CD4-positive, alpha-beta T cell (primary cell): ENCODE results near the gene NDOR1. TPM values are rescaled to one million over a fixed set of nuclear protein-coding genes. Genes with fewer than 3 reads are reported as not detected.

Experiments used
- ATAC-seq: fragments of 200-7000 bp; cut with Tn5 transposase; one replicate; pipeline ENCODE4 v1.10.0; 2022; ENCODE audit warnings: mild to moderate bottlenecking; ENCODE audit not compliant: poor library complexity
- CTCF ChIA-PET: fragments of 350-600 bp; sonication (Branson Sonifier 250); formaldehyde crosslinking; loops from one replicate; lab custom pipeline; 2021; ENCODE audit warnings: antibody characterized with exemption, inconsistent platforms; lab: Charles Lee
- POLR2A ChIA-PET: fragments of 350-600 bp; sonication (Branson Sonifier 250); formaldehyde crosslinking; loops from one replicate; lab custom pipeline; 2021; ENCODE audit warnings: antibody characterized with exemption, inconsistent platforms; lab: Charles Lee
- DNase-seq, 14 experiments: peaks; one replicate each; pipeline ENCODE4 v3.0.0-alpha.2; 2013 to 2020; ENCODE audit warnings: mixed read lengths in 2 of 14
- H3K27ac ChIP-seq, 2 donors: one replicate each; pipeline versions ENCODE4 v1.5.1 to v1.7.0; 2013; ENCODE audit warnings: low read length in 2 of 2, low read depth in 1 of 2, mild to moderate bottlenecking in 1 of 2
- H3K27me3 ChIP-seq, 2 experiments: 1 replicate in 1 of 2; 2 replicates in 1 of 2; pipeline versions ENCODE4 v1.6.1 to v1.7.0; 2013; ENCODE audit warnings: low read length in 2 of 2, control low read depth in 1 of 2, mild to moderate bottlenecking in 1 of 2, moderate library complexity in 1 of 2; ENCODE audit not compliant: insufficient read depth in 2 of 2, control insufficient read depth in 1 of 2
- H3K36me3 ChIP-seq: one replicate; pipeline ENCODE4 v1.6.1; 2013; ENCODE audit warnings: low read length, control low read depth; ENCODE audit not compliant: insufficient read depth
- H3K4me1 ChIP-seq: one replicate; pipeline ENCODE4 v1.6.1; 2013; ENCODE audit warnings: low read length, control low read depth; ENCODE audit not compliant: insufficient read depth
- H3K4me3 ChIP-seq: one replicate; pipeline ENCODE4 v1.5.1; 2013; ENCODE audit warnings: mild to moderate bottlenecking, low read length, moderate library complexity
- H3K9me3 ChIP-seq, 2 experiments: 1 replicate in 1 of 2; 2 replicates in 1 of 2; pipeline versions ENCODE4 v1.6.1 to v1.7.0; 2013; ENCODE audit warnings: low read length in 2 of 2, mild to moderate bottlenecking in 2 of 2, control low read depth in 1 of 2, moderate library complexity in 1 of 2; ENCODE audit not compliant: control insufficient read depth in 1 of 2, insufficient read depth in 1 of 2
- H3K27ac Mint-ChIP-seq: one replicate; pipeline ENCODE4 v1.8.0; 2020; ENCODE audit warnings: mixed read lengths
- H3K27me3 Mint-ChIP-seq: one replicate; pipeline ENCODE4 v1.8.0; 2021; ENCODE audit warnings: mixed read lengths
- H3K36me3 Mint-ChIP-seq: one replicate; pipeline ENCODE4 v1.8.0; 2021; ENCODE audit warnings: low read depth, mixed read lengths
- H3K4me1 Mint-ChIP-seq: one replicate; pipeline ENCODE4 v1.8.0; 2021; ENCODE audit warnings: low read depth, mixed read lengths
- H3K4me3 Mint-ChIP-seq: one replicate; pipeline ENCODE4 v1.8.0; 2020; ENCODE audit warnings: mild to moderate bottlenecking, mixed read lengths
- H3K9me3 Mint-ChIP-seq: one replicate; pipeline ENCODE4 v1.8.0; 2020; ENCODE audit warnings: mixed read lengths
- CTCF ChIP-seq: fragments of 200-600 bp; IDR thresholded peaks from one replicate; pipeline ENCODE4 v1.8.0; 2022; ENCODE audit warnings: antibody characterized with exemption, mild to moderate bottlenecking
- intact Hi-C, 2 experiments: fragments of 100-400 bp; cut with DNase I in 1 of 2; cut with micrococcal nuclease in 1 of 2; formaldehyde crosslinking; loops; one replicate each; pipeline versions ENCODE4 v1.15.1 to v1.9.0; 2023 to 2025; cut with DNase I, micrococcal nuclease
- total RNA-seq, 174 experiments: library from RNA in 2 of 174; stranded (reverse) in 2 of 174; gene quantifications; one replicate each; pipeline ENCODE4 v1.2.3 and lab custom pipeline; 2021 to 2026

The NDOR1 gene
- total RNA-seq, 2 experiments from 2014 or later: 22.8 to 25.3 TPM

- POLR2A ChIA-PET: interaction anchor here (3.9 kb wide), 1 partner anchor 16 kb away, joined by 22 read pairs; the partner anchor contains the start of genes NDOR1 and TMEM203
Observed at GRCh38 chr9:137221095-137221505, 15.6 kb downstream of the NDOR1 start.

GRCh38 chr9:137221506-137222111 is 16.1 kb downstream of the NDOR1 start:
- H3K27ac ChIP-seq: no peak overlapping the region
- ChIA-PET CTCF (no interaction called here), POLR2A (interaction anchor here (1.0 to 4.7 kb wide), 8 partner anchors 16 to 166 kb away, joined by 3 to 46 read pairs (median 24); partner anchors contain the start of genes ANAPC2, MAN1B1, NDOR1 and SSNA1)
- peaks cover 29% of the 10 kb centered on the region for H3K4me1 ChIP-seq
- H3K36me3 ChIP-seq: no peaks in the 10 kb centered on the region
- no peak for ATAC-seq
- Mint-ChIP-seq H3K27ac (no peak overlapping the region), H3K27me3 (no peaks in the 10 kb centered on the region), H3K4me3 (no peak overlapping the region), H3K9me3 (no peaks in the 10 kb centered on the region), H3K36me3 (no peaks in the 10 kb centered on the region), H3K4me1 (peaks cover 13% of the 10 kb centered on the region)
- no peak for TF ChIP-seq CTCF
- H3K9me3 ChIP-seq: no peaks in the 10 kb centered on the region
- intact Hi-C loops: loop anchor here (2.0 to 5.0 kb wide), 4 partner anchors 21 to 434 kb away; partner anchors contain the start of genes ANAPC2 (in 1 of the 2), SSNA1 (in 1 of the 2) and TPRN (in 1 of the 2)
- no peaks in the 10 kb centered on the region for H3K27me3 ChIP-seq
- no peak overlapping the region for H3K4me3 ChIP-seq
- peak in 2 of 14 experiments; percentile 33 to 57 for DNase-seq

More at GRCh38 chr9:137221095-137221505, 15.6 kb downstream of the NDOR1 start:
- H3K9me3 ChIP-seq: no peaks in the 10 kb centered on the region
- H3K36me3 ChIP-seq: no peaks in the 10 kb centered on the region
- H3K27ac Mint-ChIP-seq: no peak overlapping the region
- H3K4me3 Mint-ChIP-seq: peak overlapping the region; percentile 65
- peaks cover 13% of the 10 kb centered on the region for H3K4me1 Mint-ChIP-seq
- CTCF ChIA-PET: no interaction called here
- H3K36me3 Mint-ChIP-seq: no peaks in the 10 kb centered on the region
- no peaks in the 10 kb centered on the region for H3K27me3 ChIP-seq
- no peak for TF ChIP-seq CTCF
- H3K9me3 Mint-ChIP-seq: no peaks in the 10 kb centered on the region
- H3K27me3 Mint-ChIP-seq: no peaks in the 10 kb centered on the region
- DNase-seq: no peak
- H3K4me1 ChIP-seq: peaks cover 29% of the 10 kb centered on the region
- H3K27ac ChIP-seq: no peak overlapping the region
- no peak for ATAC-seq
- intact Hi-C loops: loop anchor here in 1 of 2 experiments (5.0 kb wide), 1 partner anchor 434 kb away; no protein-coding TSS in a partner anchor
- no peak overlapping the region for H3K4me3 ChIP-seq

GRCh38 chr9:137222190-137223077 is 16.9 kb downstream of the NDOR1 start, which contains the start of gene RNF208:
Gene RNF208 (minus strand): TSS chr9:137222240. CDS start chr9:137221212, 1,028 bp downstream.
- Histone ChIP-seq H3K27me3 (no peaks in the 10 kb centered on the region), H3K36me3 (no peaks in the 10 kb centered on the region), H3K4me3 (peak within 1 kb of the TSS; percentile 74), H3K27ac (peak within 1 kb of the TSS in 1 of 2 donors; percentile 34), H3K4me1 (peaks cover 33% of the 10 kb centered on the region), H3K9me3 (no peaks in the 10 kb centered on the region)
- CTCF ChIA-PET: interaction anchor here (1.4 to 1.9 kb wide), 3 partner anchors 14 to 93 kb away, joined by 4 to 13 read pairs (median 6); no protein-coding TSS in a partner anchor
- Mint-ChIP-seq H3K27me3 (peaks cover under 1% of the 10 kb centered on the region), H3K4me1 (peaks cover 14% of the 10 kb centered on the region), H3K9me3 (no peaks in the 10 kb centered on the region), H3K4me3 (peak within 1 kb of the TSS; percentile 87), H3K36me3 (no peaks in the 10 kb centered on the region), H3K27ac (peak within 1 kb of the TSS; percentile 81)
- no peak for TF ChIP-seq CTCF
- POLR2A ChIA-PET: interaction anchor here (0.8 to 4.7 kb wide), 21 partner anchors 8 to 330 kb away, joined by 3 to 46 read pairs (median 5); partner anchors contain the start of genes ANAPC2, DPP7, MAN1B1 and MRPL41
- ATAC-seq (no peak), DNase-seq (peak in 2 of 14 experiments; percentile 50 to 54)
- intact Hi-C loops: loop anchor here (1.0 to 5.0 kb wide), 8 partner anchors 17 to 435 kb away; partner anchors contain the start of genes ANAPC2 (in 2 of the 2), NDOR1 (in 2 of the 2), SSNA1 (in 2 of the 2) and TMEM203 (in 2 of the 2)
